Astrocyte (in vitro differentiated cells and primary cell): ENCODE measurements around the gene ATF7.

Experiments used
- EZH2 ChIP-seq: IDR thresholded peaks from 2 replicates; pipeline ENCODE4 v1.6.1; 2012; ENCODE audit warnings: mild to moderate bottlenecking, low read length, inconsistent platforms; ENCODE audit not compliant: insufficient read depth
- TF ChIP-seq, protein P1 (sequence below): IDR thresholded peaks from 2 replicates; pipeline ENCODE4 v1.5.1; 2011; ENCODE audit warnings: low read depth, mild to moderate bottlenecking, inconsistent platforms, low read length, moderate library complexity; ENCODE audit not compliant: insufficient read depth

DNA sequence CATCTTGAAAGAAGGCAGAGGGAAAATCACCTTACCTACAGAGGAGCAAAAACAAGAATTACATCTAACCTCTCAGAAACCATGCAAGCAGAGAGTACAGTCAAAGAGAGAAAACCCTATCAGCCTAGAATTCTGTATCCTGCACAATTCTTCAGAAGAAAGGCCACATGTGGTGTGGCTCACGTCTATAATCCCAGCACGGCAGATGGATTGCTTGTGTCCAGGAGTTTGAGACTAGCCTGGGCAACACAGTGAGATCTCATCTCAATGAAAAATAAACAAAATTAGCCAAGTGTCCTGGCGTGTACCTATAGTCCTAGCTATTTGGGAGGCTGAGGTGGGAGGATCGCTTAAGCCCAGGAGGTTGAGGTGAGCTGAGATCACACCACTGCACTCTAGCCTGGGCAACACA is 48.2 kb downstream of the ATF7 start:
- TF ChIP-seq EZH2, result no peak
- TF ChIP-seq, protein P1, sequence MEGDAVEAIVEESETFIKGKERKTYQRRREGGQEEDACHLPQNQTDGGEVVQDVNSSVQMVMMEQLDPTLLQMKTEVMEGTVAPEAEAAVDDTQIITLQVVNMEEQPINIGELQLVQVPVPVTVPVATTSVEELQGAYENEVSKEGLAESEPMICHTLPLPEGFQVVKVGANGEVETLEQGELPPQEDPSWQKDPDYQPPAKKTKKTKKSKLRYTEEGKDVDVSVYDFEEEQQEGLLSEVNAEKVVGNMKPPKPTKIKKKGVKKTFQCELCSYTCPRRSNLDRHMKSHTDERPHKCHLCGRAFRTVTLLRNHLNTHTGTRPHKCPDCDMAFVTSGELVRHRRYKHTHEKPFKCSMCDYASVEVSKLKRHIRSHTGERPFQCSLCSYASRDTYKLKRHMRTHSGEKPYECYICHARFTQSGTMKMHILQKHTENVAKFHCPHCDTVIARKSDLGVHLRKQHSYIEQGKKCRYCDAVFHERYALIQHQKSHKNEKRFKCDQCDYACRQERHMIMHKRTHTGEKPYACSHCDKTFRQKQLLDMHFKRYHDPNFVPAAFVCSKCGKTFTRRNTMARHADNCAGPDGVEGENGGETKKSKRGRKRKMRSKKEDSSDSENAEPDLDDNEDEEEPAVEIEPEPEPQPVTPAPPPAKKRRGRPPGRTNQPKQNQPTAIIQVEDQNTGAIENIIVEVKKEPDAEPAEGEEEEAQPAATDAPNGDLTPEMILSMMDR, result no peak
